H1 (cell line): ENCODE data around the gene PGLYRP1. TPM values are rescaled to one million over a fixed set of nuclear protein-coding genes. Genes with fewer than 3 reads are reported as not detected.

ENCODE experiments used
- CTCF ChIA-PET: fragments of 300-600 bp; sonication (Branson Sonifier 250); formaldehyde crosslinking; loops from one replicate; lab custom pipeline; 2021; ENCODE audit not compliant: partially characterized antibody; lab: Charles Lee
- POLR2A ChIA-PET: fragments of 300-600 bp; sonication (Branson Sonifier 250); formaldehyde crosslinking; loops from one replicate; lab custom pipeline; 2021; ENCODE audit warnings: inconsistent platforms; ENCODE audit not compliant: partially characterized antibody; lab: Charles Lee
- DNase-seq, 2 experiments: peaks; one replicate each; pipeline versions ENCODE4 v3.0.0 to v3.0.0-alpha.2; 2010 to 2022; ENCODE audit warnings: low spot score in 2 of 2, low read depth in 1 of 2, mixed read lengths in 1 of 2
- FAIRE-seq: peaks from 2 replicates; lab custom pipeline; 2011; peaks lifted over from hg19 to GRCh38; lab: Jason Lieb, UNC
- H2AFZ ChIP-seq: 2 replicates; pipeline ENCODE4 v1.8.1; 2012; ENCODE audit warnings: low read length, inconsistent platforms
- H2AK5ac ChIP-seq: 2 replicates; pipeline ENCODE4 v1.6.1; 2013; ENCODE audit warnings: low read depth, low read length
- H2BK120ac ChIP-seq: replicated peaks from 2 replicates; pipeline ENCODE3; 2013; ENCODE audit warnings: low read depth, low read length, inconsistent platforms
- H2BK12ac ChIP-seq: 2 replicates; pipeline ENCODE4 v1.6.1; 2013; ENCODE audit warnings: low read depth, low read length
- H2BK15ac ChIP-seq: 2 replicates; pipeline ENCODE4 v1.6.1; 2013; ENCODE audit warnings: low read length
- H2BK20ac ChIP-seq: 2 replicates; pipeline ENCODE4 v1.6.1; 2013; ENCODE audit warnings: low read length
- H2BK5ac ChIP-seq: 2 replicates; pipeline ENCODE4 v1.6.1; 2013; ENCODE audit warnings: low read depth, low read length
- H3K14ac ChIP-seq: 2 replicates; pipeline ENCODE4 v1.6.1; 2013; ENCODE audit warnings: inconsistent platforms; ENCODE audit not compliant: insufficient read length
- H3K18ac ChIP-seq: 2 replicates; pipeline ENCODE4 v1.6.1; 2013; ENCODE audit warnings: low read length; ENCODE audit errors: extremely low read depth
- H3K23ac ChIP-seq: 2 replicates; pipeline ENCODE4 v1.6.1; 2013; ENCODE audit warnings: inconsistent platforms; ENCODE audit not compliant: insufficient read length
- H3K23me2 ChIP-seq: 2 replicates; pipeline ENCODE4 v1.6.1; 2013; ENCODE audit warnings: low read depth, low read length
- H3K27ac ChIP-seq: 2 replicates; pipeline ENCODE4 v1.6.1; 2011; ENCODE audit warnings: low read depth, low read length, inconsistent platforms
- H3K27me3 ChIP-seq, 4 experiments: replicated peaks in 1 of 4; 1 replicate in 1 of 4; 2 replicates in 3 of 4; pipeline versions ENCODE4 v1.6.1 to v1.8.1; 2011 to 2013; ENCODE audit warnings: low read length in 3 of 4, mild to moderate bottlenecking in 3 of 4, inconsistent platforms in 2 of 4, mixed read lengths in 2 of 4, moderate library complexity in 1 of 4; ENCODE audit not compliant: control insufficient read depth in 3 of 4, insufficient read depth in 3 of 4; ENCODE audit errors: extremely low read depth in 1 of 4
- H3K36me3 ChIP-seq, 4 experiments: 2 replicates each; pipeline versions ENCODE4 v1.6.1 to v1.8.1; 2011 to 2013; ENCODE audit warnings: mild to moderate bottlenecking in 4 of 4, low read length in 3 of 4, moderate library complexity in 2 of 4, control low read depth in 1 of 4, inconsistent platforms in 1 of 4; ENCODE audit not compliant: insufficient read depth in 4 of 4, control insufficient read depth in 2 of 4
- H3K4ac ChIP-seq: replicated peaks from 2 replicates; pipeline ENCODE3; 2013; ENCODE audit warnings: low read length, low read depth, mixed read lengths, inconsistent platforms; ENCODE audit not compliant: insufficient read length
- H3K4me1 ChIP-seq, 4 experiments: replicated peaks in 1 of 4; 1 replicate in 1 of 4; 2 replicates in 3 of 4; pipeline versions ENCODE4 v1.6.1 to v1.8.1; 2011 to 2013; ENCODE audit warnings: low read length in 3 of 4, inconsistent platforms in 2 of 4, mixed read lengths in 1 of 4; ENCODE audit not compliant: insufficient read depth in 4 of 4, control insufficient read depth in 3 of 4
- H3K4me2 ChIP-seq, 2 experiments: 2 replicates each; pipeline versions ENCODE4 v1.6.1 to v1.8.1; 2011 to 2013; ENCODE audit warnings: low read depth in 2 of 2, low read length in 2 of 2, control low read depth in 1 of 2, inconsistent platforms in 1 of 2, mild to moderate bottlenecking in 1 of 2; ENCODE audit not compliant: insufficient read depth in 1 of 2
- H3K4me3 ChIP-seq, 4 experiments: fragments of 200-600, 300-600 bp in 1 of 4; sonication (generic), shearing (Covaris generic), sonication (Bioruptor Twin) in 1 of 4; 2 replicates each; pipeline versions ENCODE4 v1.5.1 to v1.8.1; 2011 to 2016; ENCODE audit warnings: low read length in 4 of 4, low read depth in 3 of 4, control low read depth in 2 of 4, inconsistent platforms in 2 of 4, mild to moderate bottlenecking in 2 of 4, mixed read lengths in 1 of 4, moderate library complexity in 1 of 4; ENCODE audit not compliant: insufficient read depth in 2 of 4; ENCODE audit errors: extremely low read depth in 1 of 4
- H3K56ac ChIP-seq: replicated peaks from 2 replicates; pipeline ENCODE3; 2013; ENCODE audit warnings: low read depth, mild to moderate bottlenecking, mixed read lengths, low read length, inconsistent platforms; ENCODE audit not compliant: insufficient read length
- H3K79me1 ChIP-seq: 2 replicates; pipeline ENCODE4 v1.6.1; 2013; ENCODE audit warnings: low read depth, low read length, control low read depth
- H3K79me2 ChIP-seq, 2 experiments: 2 replicates each; pipeline versions ENCODE4 v1.6.1 to v1.8.1; 2012 to 2013; ENCODE audit warnings: low read length in 2 of 2, mild to moderate bottlenecking in 2 of 2, inconsistent platforms in 1 of 2; ENCODE audit not compliant: insufficient read depth in 2 of 2, control insufficient read depth in 1 of 2
- H3K9ac ChIP-seq, 4 experiments: replicated peaks in 1 of 4; 1 replicate in 1 of 4; 2 replicates in 3 of 4; pipeline versions ENCODE4 v1.6.1 to v1.8.1; 2011 to 2013; ENCODE audit warnings: low read depth in 3 of 4, low read length in 3 of 4, control low read depth in 2 of 4, mild to moderate bottlenecking in 2 of 4, moderate library complexity in 2 of 4, inconsistent platforms in 1 of 4; ENCODE audit errors: extremely low read depth in 1 of 4
- H3K9me3 ChIP-seq, 2 experiments: 2 replicates each; pipeline versions ENCODE4 v1.6.1 to v1.8.1; 2012 to 2013; ENCODE audit warnings: mild to moderate bottlenecking in 2 of 2, moderate library complexity in 2 of 2, control low read depth in 1 of 2, inconsistent platforms in 1 of 2, low read depth in 1 of 2, low read length in 1 of 2, mixed read lengths in 1 of 2; ENCODE audit not compliant: insufficient read depth in 2 of 2
- H4K20me1 ChIP-seq, 2 experiments: replicated peaks in 1 of 2; 2 replicates each; pipeline versions ENCODE3 to v1.8.1; 2011 to 2013; ENCODE audit warnings: inconsistent platforms in 2 of 2, low read length in 2 of 2, mild to moderate bottlenecking in 1 of 2; ENCODE audit not compliant: insufficient read depth in 2 of 2, control insufficient read depth in 1 of 2
- H4K5ac ChIP-seq: 2 replicates; pipeline ENCODE4 v1.6.1; 2013; ENCODE audit warnings: low read length, low read depth, mixed read lengths, inconsistent platforms; ENCODE audit not compliant: insufficient read length
- H4K8ac ChIP-seq: 2 replicates; pipeline ENCODE4 v1.8.0; 2013; ENCODE audit warnings: mild to moderate bottlenecking, moderate library complexity, low read length, inconsistent platforms; ENCODE audit not compliant: insufficient read depth; ENCODE audit errors: extremely low read depth
- H4K91ac ChIP-seq: replicated peaks from 2 replicates; pipeline ENCODE3; 2013; ENCODE audit warnings: low read length, mixed read lengths, inconsistent platforms; ENCODE audit not compliant: insufficient read length
- BRCA1 ChIP-seq: IDR thresholded peaks from 2 replicates; pipeline ENCODE4 v1.6.1; 2012; ENCODE audit warnings: low read depth, low read length, improper control_type of control experiment
- CBX8 ChIP-seq: fragments of 300-800, 300-1000 bp; sonication (generic); IDR thresholded peaks from 2 replicates; pipeline ENCODE4 v1.7.1; 2016; ENCODE audit warnings: low read depth, low read length, borderline replicate concordance
- EZH2 ChIP-seq: fragments of 200-600 bp; sonication (generic); IDR thresholded peaks from 2 replicates; pipeline ENCODE4 v1.7.1; 2012; ENCODE audit warnings: low read depth, mild to moderate bottlenecking, moderate library complexity, low read length, inconsistent platforms; ENCODE audit not compliant: severe bottlenecking
- GABPA ChIP-seq: IDR thresholded peaks from 2 replicates; pipeline ENCODE4 v1.6.1; 2011; ENCODE audit warnings: mild to moderate bottlenecking, low read length, moderate library complexity, borderline replicate concordance; ENCODE audit not compliant: insufficient read depth
- HDAC6 ChIP-seq: IDR thresholded peaks from one replicate; pipeline ENCODE4 v1.7.1; 2012; ENCODE audit warnings: low read depth, mild to moderate bottlenecking, inconsistent platforms, low read length, moderate library complexity
- JUND ChIP-seq: IDR thresholded peaks from 2 replicates; pipeline ENCODE4 v1.6.1; 2011; ENCODE audit warnings: mild to moderate bottlenecking, improper control_type of control experiment, low read length
- KDM5A ChIP-seq: fragments of 200-600 bp; IDR thresholded peaks from 2 replicates; pipeline ENCODE4 v1.7.1; 2012; ENCODE audit warnings: mild to moderate bottlenecking, low read length, inconsistent platforms, mixed read lengths
- NANOG ChIP-seq: IDR thresholded peaks from 2 replicates; pipeline ENCODE4 v1.6.1; 2011; ENCODE audit warnings: low read length, low read depth, mild to moderate bottlenecking, inconsistent platforms; ENCODE audit not compliant: insufficient read depth, poor library complexity, severe bottlenecking
- PHF8 ChIP-seq: fragments of 200-600 bp; sonication (generic); conservative IDR thresholded peaks from 2 replicates; pipeline ENCODE4 v1.7.1; 2012; ENCODE audit warnings: low read depth, mild to moderate bottlenecking, inconsistent platforms, low read length, moderate library complexity
- RAD21 ChIP-seq, 2 experiments: IDR thresholded peaks in 1 of 2; conservative IDR thresholded peaks in 1 of 2; 2 replicates each; pipeline ENCODE4 v1.6.1; 2011; ENCODE audit warnings: low read depth in 2 of 2, low read length in 2 of 2, improper control_type of control experiment in 1 of 2, inconsistent platforms in 1 of 2, mild to moderate bottlenecking in 1 of 2, moderate library complexity in 1 of 2
- RFX5 ChIP-seq: IDR thresholded peaks from 2 replicates; pipeline ENCODE4 v1.6.1; 2011; ENCODE audit warnings: low read depth, low read length, improper control_type of control experiment, borderline replicate concordance
- TBP ChIP-seq: IDR thresholded peaks from 2 replicates; pipeline ENCODE4 v1.6.1; 2011; ENCODE audit warnings: low read depth, low read length, improper control_type of control experiment
- WGBS, 2 experiments: shearing (Covaris generic) in 1 of 2; methylation state at CpG; one replicate each; pipeline versions ENCODE4 v1.1.6 to v1.1.7; 2013 to 2015; ENCODE audit warnings: low lambda C conversion rate in 2 of 2, mixed read lengths in 2 of 2, inconsistent platforms in 1 of 2, low coverage in 1 of 2, missing lambda C conversion rate in 1 of 2; ENCODE audit not compliant: insufficient replicate concordance in 2 of 2, insufficient coverage in 1 of 2, insufficient read length in 1 of 2; ENCODE audit errors: extremely low coverage in 1 of 2, missing lambda C conversion rate in 1 of 2; 5-methylcytosine and 5-hydroxymethylcytosine counted together
- polyA plus RNA-seq, 7 experiments: library from polyadenylated mRNA; depleted of rRNA in 3 of 7; stranded (reverse) in 5 of 7; unstranded in 2 of 7; fragments of >200 nt in 5 of 7; fragments of 200-250 nt in 2 of 7; gene quantifications; 1 replicate in 5 of 7; 2 replicates in 1 of 7; 4 replicates in 1 of 7; pipeline versions ENCODE4 v1.2.1 to v1.2.3, GENCODE V29; 2011 to 2013; ENCODE audit warnings: missing spikeins in 2 of 7, mixed read lengths in 2 of 7
- total RNA-seq: library from RNA; stranded (reverse); fragmentation: NEBNext Ultra II Directional; extraction: Animal tissue kit (Norgen Biotek cat#: 25700); gene quantifications from 2 replicates; pipeline ENCODE4 v1.2.1, GENCODE V29; 2021

The PGLYRP1 gene
- total and polyA plus RNA-seq, 2 of the 8 experiments (the other 6 are each of a cell fraction or from before 2014, with no cell fraction given): not detected

GRCh38 chr19:46040952-46041500, 18.2 kb upstream of the PGLYRP1 start, which contains the start of gene IGFL4:
Gene IGFL4, minus strand, starts transcription at chr19:46041002. Its CDS starts 40 bp downstream, at chr19:46040962.
- Histone ChIP-seq H2BK12ac (no peak within 1 kb of the TSS), H3K27ac (no peak within 1 kb of the TSS), H4K8ac (no peak within 1 kb of the TSS; the same call in 1 of the 2 replicates), H3K9me3 (peaks cover 10 to 25% of the 10 kb centered on the region in 2 experiments; a peak in 3 of 4 replicates), H3K4me1 (no peaks in the 10 kb centered on the region), H3K23me2 (no peaks in the 10 kb centered on the region), H3K23ac (no peak within 1 kb of the TSS), H3K4me2 (no peak within 1 kb of the TSS), H2AK5ac (no peak within 1 kb of the TSS), H3K18ac (no peak within 1 kb of the TSS), H4K20me1 (no peaks in the 10 kb centered on the region), H3K4ac (no peak within 1 kb of the TSS), H2BK120ac (no peak within 1 kb of the TSS), H3K9ac (no peak within 1 kb of the TSS), H3K36me3 (no peaks in the 10 kb centered on the region), H3K4me3 (no peak within 1 kb of the TSS), H3K14ac (no peak within 1 kb of the TSS), H2BK20ac (no peak within 1 kb of the TSS), H4K5ac (no peak within 1 kb of the TSS), H2AFZ (no peak within 1 kb of the TSS), H3K27me3 (peaks cover 0 to 2% (median 2%) of the 10 kb centered on the region in 4 experiments; a peak in 5 of 7 replicates), H2BK15ac (no peak within 1 kb of the TSS), H3K79me2 (no peaks in the 10 kb centered on the region), H2BK5ac (no peak within 1 kb of the TSS), H3K56ac (no peak within 1 kb of the TSS), H4K91ac (no peak within 1 kb of the TSS), H3K79me1 (no peaks in the 10 kb centered on the region; the same call in 1 of the 2 replicates)
- 83% methylated on average over 7 of the region's 7 CpGs; no CpG with 5 or more reads in 1 of the 2 experiments for WGBS, 2 experiments
- no peak for FAIRE-seq
- ChIA-PET POLR2A (interaction anchor here (0.5 to 1.3 kb wide), 2 partner anchors 9 to 12 kb away, joined by 3 read pairs; no protein-coding TSS in a partner anchor), CTCF (interaction anchor here (1.0 to 4.6 kb wide), 7 partner anchors 9 to 148 kb away, joined by 3 to 34 read pairs (median 6); no protein-coding TSS in a partner anchor)
- DNase-seq: no peak
- TF ChIP-seq HDAC6: no peak
- TF ChIP-seq BRCA1: no peak
- no peak for TF ChIP-seq PHF8
- no peak for TF ChIP-seq RFX5
- no peak for TF ChIP-seq JUND
- TF ChIP-seq CBX8: no peak
- no peak for TF ChIP-seq GABPA
- no peak for TF ChIP-seq KDM5A
- no peak for TF ChIP-seq NANOG
- no peak for TF ChIP-seq RAD21 (IDR thresholded peaks at IDR 0.05 in 1 of 2, conservative IDR thresholded peaks at IDR 0.05 in 1 of 2; ENCODE audit: low read depth in 2 of 2, low read length in 2 of 2)
- TF ChIP-seq EZH2: no peak
- TF ChIP-seq TBP: no peak
